Measurements from ENCODE around the gene NCAM1. TPM values are rescaled to one million over a fixed set of nuclear protein-coding genes. Genes with fewer than 3 reads are reported as not detected.

The NCAM1 gene
- total and polyA plus RNA-seq, 2 donors (not counting 3 experiments of a cell fraction or from before 2014, with no cell fraction given) = 0.03 TPM; not detected in 1

GRCh38 chr11:113113801-113114704 is 152.8 kb downstream of the NCAM1 start:
- no peaks in the 10 kb centered on the region for H3K9me1 ChIP-seq (replicated peaks; ENCODE audit: control insufficient read depth, extremely low read depth, insufficient read depth, low read length)
- H4K20me1 ChIP-seq (replicated peaks; ENCODE audit: control insufficient read depth, extremely low read depth, insufficient read depth, low read length) = no peaks in the 10 kb centered on the region
- dilution Hi-C loops (cut with MboI; ENCODE audit: extremely low pct_ligation_motif_present, low sequenced_read_pairs) = no loop called here
- POLR2A ChIA-PET = no interaction called here
- no peaks in the 10 kb centered on the region for H3K4me1 ChIP-seq (ENCODE audit: control insufficient read depth, extremely low read depth, insufficient read depth, low read length)
- H3K9me3 ChIP-seq (replicated peaks; ENCODE audit: control insufficient read depth, insufficient read depth, low read length) = no peaks in the 10 kb centered on the region
- H3K27ac ChIP-seq (ENCODE audit: insufficient read depth, low read depth, low read length) = no peak overlapping the region
- CTCF ChIA-PET = no interaction called here
- intact Hi-C loops (cut with micrococcal nuclease) = loop anchor here (1.0 kb wide), 1 partner anchor 526 kb away; no protein-coding TSS in a partner anchor
- TF ChIP-seq POLR2A (IDR thresholded peaks at IDR 0.05; ENCODE audit: low read depth, low read length) = no peak
- no peak for TF ChIP-seq EZH2 (IDR thresholded peaks at IDR 0.05; ENCODE audit: borderline replicate concordance, low read depth, low read length, severe bottlenecking)
- no peak for TF ChIP-seq JUN (IDR thresholded peaks at IDR 0.05; ENCODE audit: borderline replicate concordance, insufficient read depth, insufficient read length, low read depth)
- no peak for TF ChIP-seq FOS (IDR thresholded peaks at IDR 0.05; ENCODE audit: borderline replicate concordance, insufficient read depth, low read length)
- TF ChIP-seq GATA2 (IDR thresholded peaks at IDR 0.05; ENCODE audit: insufficient read depth, insufficient read length, low read depth, low read length) = no peak
- TF ChIP-seq MYC (IDR thresholded peaks at IDR 0.05; ENCODE audit: low read depth, low read length) = no peak
- TF ChIP-seq POLR2AphosphoS5 (IDR thresholded peaks at IDR 0.05; ENCODE audit: insufficient read depth, low read depth, low read length) = no peak
- no peak for TF ChIP-seq CTCF (IDR thresholded peaks at IDR 0.05; ENCODE audit: extremely low read depth in 1 of 2, insufficient read depth in 1 of 2, low read depth in 1 of 2, low read length in 2 of 2)
- TF ChIP-seq MAX (IDR thresholded peaks at IDR 0.05; ENCODE audit: insufficient read depth, insufficient read length) = no peak
- DNase-seq (ENCODE audit: low read depth, low spot score) (no peak), FAIRE-seq (no peak)
- H3K79me2 ChIP-seq (ENCODE audit: control insufficient read depth, insufficient read depth, low read length) = no peaks in the 10 kb centered on the region
- H3K4me2 ChIP-seq (ENCODE audit: insufficient read depth, low read length) = no peak overlapping the region
- no peak overlapping the region for H3K4me3 ChIP-seq (replicated peaks in 1 of 3; ENCODE audit: insufficient read depth in 1 of 3, low read depth in 1 of 3, low read length in 3 of 3)
- H3K9ac ChIP-seq (replicated peaks; ENCODE audit: extremely low read depth, insufficient read depth, low read length) = no peak overlapping the region
- no peaks in the 10 kb centered on the region for H3K27me3 ChIP-seq (ENCODE audit: control insufficient read depth in 2 of 2, insufficient read depth in 2 of 2, low read length in 2 of 2)
- H3K36me3 ChIP-seq (ENCODE audit: control insufficient read depth in 2 of 2, extremely low read depth in 1 of 2, insufficient read depth in 2 of 2, low read length in 2 of 2) = no peaks in the 10 kb centered on the region
- no peak overlapping the region for H2AFZ ChIP-seq (ENCODE audit: low read depth, low read length)
- BruUV-seq (replicated peaks) = no TSS peak

Data from endothelial cell of umbilical vein (primary cell).